Kidney tubule cell (primary cell): Measurements from ENCODE around the gene TRIL.

Source experiments
- DNase-seq: peaks from one replicate; pipeline ENCODE4 v3.0.0-alpha.2; 2018; ENCODE audit warnings: low spot score

Gene TRIL

GRCh38 chr7:28958235-28958979 is at the start of gene TRIL:
TRIL (minus strand) TSS chr7:28958330; CDS start chr7:28958046, 284 bp downstream.
- peak; percentile 14 for DNase-seq

GRCh38 chr7:29007127-29007526 is 49.0 kb upstream of the TRIL start:
- no peak for DNase-seq

- peak; percentile 40 for DNase-seq
Measured at GRCh38 chr7:29005829-29006228, 47.7 kb upstream of the TRIL start.

GRCh38 chr7:29005406-29005805 is 47.3 kb upstream of the TRIL start:
- DNase-seq: no peak

GRCh38 chr7:29003703-29004102 is 45.6 kb upstream of the TRIL start:
- DNase-seq: no peak

GRCh38 chr7:29000717-29001076 is 42.6 kb upstream of the TRIL start:
- no peak for DNase-seq

- no peak for DNase-seq
Measured at GRCh38 chr7:28999895-29000716, 42.0 kb upstream of the TRIL start.

GRCh38 chr7:28999427-28999826 is 41.3 kb upstream of the TRIL start:
- no peak for DNase-seq

GRCh38 chr7:28998105-28998504 is 40.0 kb upstream of the TRIL start:
- no peak for DNase-seq

- no peak for DNase-seq
Measured at GRCh38 chr7:28996836-28997235, 38.7 kb upstream of the TRIL start.

- peak; percentile 52 for DNase-seq
Measured at GRCh38 chr7:28993371-28993770, 35.2 kb upstream of the TRIL start.

- DNase-seq: no peak
Measured at GRCh38 chr7:28992798-28993197, 34.7 kb upstream of the TRIL start.

GRCh38 chr7:28990200-28990960 is 32.2 kb upstream of the TRIL start:
- no peak for DNase-seq

GRCh38 chr7:28989211-28989980 is 31.3 kb upstream of the TRIL start:
- DNase-seq: no peak

GRCh38 chr7:28988810-28989209 is 30.7 kb upstream of the TRIL start:
- DNase-seq: peak; percentile 70

GRCh38 chr7:28988091-28988490 is 30.0 kb upstream of the TRIL start:
- no peak for DNase-seq

GRCh38 chr7:28986765-28987110 is 28.6 kb upstream of the TRIL start:
- no peak for DNase-seq

GRCh38 chr7:28986028-28986764 is 28.1 kb upstream of the TRIL start:
- no peak for DNase-seq

GRCh38 chr7:28984631-28985030 is 26.5 kb upstream of the TRIL start:
- peak; percentile 71 for DNase-seq

GRCh38 chr7:28984217-28984616 is 26.1 kb upstream of the TRIL start:
- DNase-seq: no peak
